OCI-M1 (cell line): ENCODE measurements around the gene SNRNP27.
"Not testable (repeated sequence)": the region's sequence is repeated elsewhere in the genome, so short reads cannot be mapped to it uniquely, and the experiment has no call there.

Experiments used
- DNase-seq: peaks from one replicate; lab custom pipeline; 2025; lab: John Stamatoyannopoulos, UW

The SNRNP27 gene

DNA sequence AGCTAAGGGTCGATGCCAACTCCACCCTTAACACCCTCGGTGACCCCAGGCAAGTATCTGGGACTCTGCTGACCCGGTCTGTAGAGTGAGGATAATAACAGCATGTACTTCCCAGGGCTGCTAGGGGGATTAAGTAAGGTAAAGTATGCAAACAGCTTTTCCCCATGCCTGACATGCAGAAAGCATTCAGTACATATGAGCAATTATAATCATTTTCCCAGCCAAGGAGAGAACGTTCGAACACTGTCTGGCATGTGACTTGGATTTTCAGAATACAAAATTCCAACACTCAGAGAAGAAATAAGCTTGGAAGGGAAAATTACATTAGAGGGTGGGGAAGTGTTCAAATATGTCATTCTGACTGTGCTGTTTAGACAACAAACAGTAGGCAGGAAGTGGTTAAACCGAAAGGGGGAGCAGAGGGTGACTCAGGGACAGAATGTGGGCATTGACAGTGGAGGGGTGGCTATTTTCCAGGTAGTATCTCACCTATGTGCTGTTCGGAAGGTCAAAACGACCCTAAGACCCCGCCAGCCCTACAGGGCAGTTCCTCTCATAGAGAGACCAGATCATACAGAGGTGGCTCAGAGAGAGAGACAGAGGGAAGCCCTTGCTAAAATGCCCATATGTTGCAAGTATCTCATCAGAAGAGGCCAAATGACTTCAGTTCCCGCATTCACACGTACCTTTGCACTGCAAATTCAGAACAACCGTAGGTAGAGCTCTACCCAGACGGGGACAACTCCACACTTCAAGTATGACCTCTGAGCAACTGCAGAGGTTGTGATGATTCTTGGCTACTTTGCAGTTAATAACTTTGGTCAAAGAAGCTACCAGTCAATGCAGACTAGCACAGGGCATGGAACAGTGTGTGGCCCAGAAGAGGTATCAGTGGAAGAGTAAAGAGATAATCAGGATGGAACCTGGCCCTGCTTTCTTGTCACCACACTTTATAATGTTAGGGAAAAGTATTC is 52.9 kb downstream of the SNRNP27 start:
- peak; percentile 51 for DNase-seq

DNA sequence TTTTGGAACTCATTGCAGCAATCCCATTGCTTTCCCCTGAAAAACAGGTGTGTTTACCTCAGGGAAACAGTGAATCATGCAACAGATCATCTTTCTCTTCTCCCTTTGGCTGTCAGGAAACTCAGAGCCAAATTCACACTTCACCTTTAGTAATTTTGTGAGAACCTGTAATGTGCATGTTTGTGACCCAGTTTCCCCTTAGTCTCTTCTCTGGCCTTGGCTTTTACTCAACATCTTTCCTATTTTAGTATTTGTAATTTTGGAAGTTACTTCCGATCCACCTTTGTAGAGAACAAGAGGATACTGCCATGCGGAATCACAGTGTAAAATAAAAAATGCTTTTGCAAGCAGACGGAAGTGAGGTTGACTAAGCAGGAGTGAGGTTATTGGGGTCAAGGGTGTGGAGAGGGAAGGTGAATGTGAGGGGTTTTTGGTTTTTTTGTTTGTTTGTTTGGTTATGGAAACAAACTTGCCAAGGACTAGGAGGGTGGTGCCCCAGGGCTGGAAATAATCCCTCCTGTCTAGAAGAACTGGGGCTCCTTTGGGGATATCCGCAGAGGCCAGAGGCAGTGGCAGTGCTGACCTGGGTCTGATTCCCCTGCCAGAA is 53.7 kb downstream of the SNRNP27 start:
- DNase-seq: no peak

DNA sequence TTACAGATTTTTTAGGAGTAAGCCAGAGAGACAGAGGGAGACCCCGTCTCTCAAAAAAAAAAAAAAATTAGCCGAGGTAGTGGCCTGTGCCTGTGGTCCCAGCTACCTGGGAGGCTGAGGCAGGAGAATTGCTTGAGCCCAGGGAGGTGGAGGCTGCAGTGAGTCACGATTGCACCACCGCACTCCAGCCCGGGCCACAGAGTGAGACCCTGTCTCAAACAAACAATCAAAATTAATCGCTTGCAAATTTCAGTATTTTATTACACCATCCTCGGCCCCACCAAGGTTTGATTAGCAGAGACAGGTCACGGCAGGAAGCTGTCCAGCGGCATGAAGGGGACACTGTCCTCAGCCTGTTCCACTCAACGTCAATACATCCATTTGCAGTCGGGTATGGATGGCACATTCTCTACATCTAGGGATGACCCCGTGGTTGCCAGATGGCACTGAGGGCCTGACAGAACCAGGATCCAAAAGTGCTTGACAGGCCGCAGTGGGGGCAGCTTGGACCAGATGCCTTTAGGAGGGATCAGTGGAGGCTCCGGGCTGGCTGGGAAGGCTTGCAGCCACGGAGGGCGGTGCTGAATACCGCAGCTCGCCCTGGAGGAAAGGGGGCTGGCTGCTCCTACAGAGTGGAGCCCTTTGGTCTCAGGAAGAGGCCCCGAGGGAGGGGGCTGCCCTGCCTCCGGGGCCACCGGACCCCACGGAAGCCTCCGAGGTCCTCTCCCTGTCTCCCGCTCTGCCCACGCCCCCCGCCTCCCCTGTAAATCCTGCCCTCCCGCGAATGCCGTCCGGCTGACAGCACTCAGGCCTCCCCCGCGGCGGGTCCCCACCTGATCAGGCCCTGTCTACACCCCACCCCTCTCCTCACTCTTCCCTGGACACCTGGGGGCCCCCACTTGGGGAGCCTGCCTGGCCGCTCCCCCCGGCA is 54.5 kb downstream of the SNRNP27 start:
- no peak for DNase-seq

DNA sequence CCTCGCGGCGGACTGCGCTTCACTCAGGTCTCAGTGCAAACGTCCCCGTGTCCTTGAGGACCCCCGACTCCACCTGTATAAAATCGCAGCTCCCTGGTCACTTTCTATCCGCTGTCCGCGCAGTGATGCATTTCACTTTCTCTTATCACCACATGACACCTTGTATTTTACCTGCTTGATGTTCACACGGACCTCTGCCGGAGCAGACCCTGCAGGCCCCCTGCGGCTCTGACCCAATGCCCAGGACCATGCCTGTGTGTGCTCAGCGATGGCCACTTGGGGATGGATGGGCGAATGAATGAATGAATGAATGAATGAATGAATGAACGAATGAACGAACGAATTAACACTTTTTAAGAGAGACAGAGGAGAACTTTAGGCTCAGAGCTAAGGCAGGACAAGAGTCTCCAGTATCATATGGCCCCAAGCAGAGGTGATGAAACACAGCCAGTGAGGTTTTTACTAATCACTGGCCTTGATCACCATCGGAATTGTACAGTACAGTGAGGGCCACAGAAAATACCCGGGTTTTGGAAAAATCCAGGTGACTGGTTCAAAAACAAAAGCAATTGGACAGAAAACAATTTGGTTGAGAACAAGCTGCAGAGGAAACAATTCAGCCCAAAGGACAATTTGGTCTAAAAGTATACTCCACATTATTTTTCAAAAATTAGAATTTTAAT is 55.3 kb downstream of the SNRNP27 start:
- DNase-seq: no peak

DNA sequence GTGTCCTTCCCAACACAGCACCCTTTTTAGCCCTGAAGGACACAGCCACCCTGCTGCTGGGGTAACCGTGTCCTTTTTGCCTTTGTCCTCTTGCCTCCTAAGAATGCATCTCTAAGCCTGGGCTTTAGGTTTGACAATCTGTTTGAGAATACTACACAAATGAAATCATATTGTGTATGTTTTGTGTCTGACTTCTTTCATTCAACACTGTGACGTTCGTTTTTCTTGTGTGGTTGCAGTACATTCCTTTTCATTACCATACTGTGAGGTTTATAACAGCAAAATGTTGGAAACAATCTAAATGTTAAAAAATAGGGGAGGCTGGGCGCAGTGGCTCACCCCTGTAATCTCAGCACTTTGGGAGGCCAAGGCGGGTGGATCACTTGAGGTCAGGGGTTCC is 56.5 kb downstream of the SNRNP27 start:
- no peak for DNase-seq

DNA sequence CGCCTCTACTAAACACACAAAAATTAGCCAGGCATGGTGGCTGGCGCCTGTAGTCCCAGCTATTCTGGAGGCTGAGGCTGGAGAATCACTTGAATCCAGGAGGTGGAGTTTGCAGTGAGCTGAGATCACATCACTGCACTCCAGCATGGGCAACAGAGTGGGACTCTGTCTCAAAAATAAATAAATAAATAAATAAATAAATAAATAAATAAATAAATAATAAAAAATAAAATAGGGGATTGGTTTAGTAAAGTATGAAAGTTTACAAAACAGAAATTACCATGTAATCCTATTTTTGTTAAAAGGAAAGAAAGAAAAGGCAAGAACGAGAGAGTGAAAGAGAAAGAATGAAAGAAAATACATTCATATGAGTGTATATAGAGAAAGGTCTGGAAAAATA is 56.9 kb downstream of the SNRNP27 start:
- DNase-seq: not testable (repeated sequence)

DNA sequence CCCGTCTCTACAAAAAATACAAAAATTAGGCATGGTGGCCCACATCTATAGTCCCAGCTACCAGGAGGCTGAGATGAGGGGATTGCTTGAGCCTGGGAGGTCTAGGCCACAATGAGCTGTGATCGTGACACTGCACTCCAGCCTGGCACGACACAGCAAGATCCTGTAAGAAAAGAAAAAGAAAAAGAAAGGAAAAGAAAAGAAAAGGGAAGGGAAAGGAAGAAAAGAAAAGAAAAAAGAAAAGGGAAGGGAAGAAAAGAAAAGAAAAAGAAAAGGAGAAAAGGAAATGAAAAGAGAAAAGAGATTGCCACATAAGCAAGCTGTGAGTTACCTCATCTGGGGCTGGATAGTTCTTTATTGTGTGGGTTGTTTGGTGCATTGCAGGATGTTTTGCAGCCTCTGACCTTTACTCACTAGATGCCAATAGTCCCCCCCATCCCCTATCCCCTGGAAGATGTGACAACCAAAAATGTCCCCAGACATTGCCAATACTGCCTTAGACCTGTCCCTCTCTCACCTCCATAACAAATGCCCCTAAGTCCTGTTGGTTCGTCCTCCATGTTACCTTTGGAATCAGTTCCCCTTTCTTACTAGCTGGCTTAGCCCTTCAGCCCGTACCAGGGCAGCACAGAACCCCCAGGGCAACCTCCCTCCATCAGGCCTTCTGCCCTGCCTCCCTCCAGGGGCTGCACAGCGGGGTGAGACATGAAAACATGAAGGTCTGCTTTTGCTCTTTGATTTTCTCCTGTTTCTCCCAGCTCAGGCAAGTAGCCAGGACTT is 58.8 kb downstream of the SNRNP27 start:
- DNase-seq: no peak

DNA sequence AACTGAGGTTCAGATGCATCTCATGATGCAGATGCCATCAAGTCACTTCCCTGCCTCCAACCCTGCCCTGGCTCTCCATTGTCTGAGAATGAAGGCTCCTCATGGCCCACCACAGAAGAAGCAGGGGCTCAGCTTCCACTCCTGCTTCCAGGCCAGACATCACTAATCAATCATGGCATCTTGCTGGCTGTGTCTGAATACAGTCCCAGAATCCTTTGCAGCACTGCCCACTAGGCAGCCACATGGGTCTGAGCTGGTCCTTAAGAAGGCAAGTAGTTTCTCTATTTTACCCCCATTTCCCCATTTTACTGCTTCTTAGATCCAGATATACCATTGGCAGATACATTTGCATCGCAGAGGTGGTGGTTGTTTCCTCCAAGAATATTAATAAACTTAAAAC is 60.3 kb downstream of the SNRNP27 start:
- peak; percentile 2 for DNase-seq
